HL-60 (cell line): ENCODE measurements around the gene NUDT16.
A peak's percentile ranks its signal among the peaks of the same experiment; 100 is the strongest.

Source experiments
- DNase-seq, 2 experiments: peaks; one replicate each; pipeline ENCODE4 v3.0.0-alpha.2; 2010 to 2020; ENCODE audit warnings: low read depth in 1 of 2, low spot score in 1 of 2
- H3K27ac ChIP-seq: fragments of 250-450 bp; sonication (Bioruptor Pico); replicated peaks from 2 replicates; pipeline ENCODE4 v1.5.1; 2020; ENCODE audit warnings: mild to moderate bottlenecking, moderate library complexity
- H3K27me3 ChIP-seq: fragments of 250-450 bp; sonication (Bioruptor Pico); 2 replicates; pipeline ENCODE4 v1.5.1; 2021; ENCODE audit warnings: mild to moderate bottlenecking, moderate library complexity; ENCODE audit not compliant: insufficient read depth, poor library complexity, severe bottlenecking
- H3K4me3 ChIP-seq: replicated peaks from 2 replicates; pipeline ENCODE4 v1.5.1; 2011; ENCODE audit warnings: mild to moderate bottlenecking, control low read depth, low read length; ENCODE audit not compliant: insufficient read depth
- CTCF ChIP-seq: IDR thresholded peaks from one replicate; pipeline ENCODE4 v1.5.1; 2011; ENCODE audit warnings: low read length, control low read depth, inconsistent platforms; ENCODE audit not compliant: insufficient read depth
- GABPA ChIP-seq: IDR thresholded peaks from 2 replicates; pipeline ENCODE4 v1.6.1; 2012; ENCODE audit warnings: low read depth
- POLR2AphosphoS5 ChIP-seq: IDR thresholded peaks from 2 replicates; pipeline ENCODE4 v1.6.1; 2012; ENCODE audit warnings: low read depth
- SPI1 ChIP-seq: IDR thresholded peaks from 2 replicates; pipeline ENCODE4 v1.6.1; 2012; ENCODE audit warnings: low read depth, mild to moderate bottlenecking, borderline replicate concordance
- long read RNA-seq: library from polyadenylated mRNA; unstranded; transcript quantifications from one replicate; pipeline ENCODE4 v2.0.0, GENCODE V29; 2020
- TF ChIP-seq, protein P1 (sequence below): IDR thresholded peaks from 2 replicates; pipeline ENCODE4 v1.6.1; 2012; ENCODE audit warnings: low read depth; ENCODE audit not compliant: insufficient replicate concordance

The NUDT16 gene
- long read RNA-seq, partial matches to known transcripts = 0 of 4 reads
- long read RNA-seq, other reads (novel, unspliced or antisense) = 4 of 4 reads

DNA sequence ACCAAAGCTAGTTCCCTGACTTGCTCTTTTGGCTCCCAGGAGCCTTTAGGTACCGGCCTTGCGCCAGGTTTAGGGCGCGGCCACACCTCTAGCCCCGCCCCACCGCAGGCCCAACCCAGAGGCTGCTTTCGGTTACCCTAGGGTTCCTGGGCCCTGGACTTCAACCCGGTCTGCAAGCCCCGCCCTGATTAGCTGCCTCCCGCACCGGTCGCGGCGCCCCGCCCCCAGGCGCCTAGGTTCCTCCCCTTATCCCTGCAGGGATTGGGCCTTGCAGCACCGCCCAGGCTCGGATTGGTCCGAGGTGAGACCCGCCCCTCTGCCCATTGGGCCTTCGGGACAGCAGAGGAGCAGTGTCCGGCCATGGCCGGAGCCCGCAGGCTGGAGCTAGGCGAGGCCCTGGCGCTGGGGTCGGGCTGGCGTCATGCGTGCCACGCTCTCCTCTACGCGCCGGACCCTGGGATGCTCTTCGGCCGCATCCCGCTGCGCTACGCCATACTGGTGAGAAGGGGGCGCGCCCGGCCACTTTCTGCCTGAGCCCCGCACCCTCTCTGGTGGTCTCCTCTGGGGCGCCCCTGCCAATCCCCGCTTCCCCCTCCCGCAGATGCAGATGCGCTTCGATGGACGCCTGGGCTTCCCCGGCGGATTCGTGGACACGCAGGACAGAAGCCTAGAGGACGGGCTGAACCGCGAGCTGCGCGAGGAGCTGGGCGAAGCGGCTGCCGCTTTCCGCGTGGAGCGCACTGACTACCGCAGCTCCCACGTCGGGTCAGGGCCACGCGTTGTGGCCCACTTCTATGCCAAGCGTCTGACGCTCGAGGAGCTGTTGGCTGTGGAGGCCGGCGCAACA is at the start of gene NUDT16:
Gene NUDT16, plus strand, starts transcription at position 330 of the 847 bp plus-strand sequence. Its CDS starts 31 bp downstream, at position 361.
- peak within 1 kb of the TSS; percentile 75 for H3K4me3 ChIP-seq
- H3K27ac ChIP-seq = peak within 1 kb of the TSS; percentile 51
- DNase-seq = peak; percentile 77 to 99
- TF ChIP-seq CTCF = no peak
- peak; percentile 14; the same call in 1 of the 2 replicates for TF ChIP-seq SPI1
- no peaks in the 10 kb centered on the region for H3K27me3 ChIP-seq

- no peak for TF ChIP-seq POLR2AphosphoS5
- no peak for TF ChIP-seq CTCF
- TF ChIP-seq, protein P1, sequence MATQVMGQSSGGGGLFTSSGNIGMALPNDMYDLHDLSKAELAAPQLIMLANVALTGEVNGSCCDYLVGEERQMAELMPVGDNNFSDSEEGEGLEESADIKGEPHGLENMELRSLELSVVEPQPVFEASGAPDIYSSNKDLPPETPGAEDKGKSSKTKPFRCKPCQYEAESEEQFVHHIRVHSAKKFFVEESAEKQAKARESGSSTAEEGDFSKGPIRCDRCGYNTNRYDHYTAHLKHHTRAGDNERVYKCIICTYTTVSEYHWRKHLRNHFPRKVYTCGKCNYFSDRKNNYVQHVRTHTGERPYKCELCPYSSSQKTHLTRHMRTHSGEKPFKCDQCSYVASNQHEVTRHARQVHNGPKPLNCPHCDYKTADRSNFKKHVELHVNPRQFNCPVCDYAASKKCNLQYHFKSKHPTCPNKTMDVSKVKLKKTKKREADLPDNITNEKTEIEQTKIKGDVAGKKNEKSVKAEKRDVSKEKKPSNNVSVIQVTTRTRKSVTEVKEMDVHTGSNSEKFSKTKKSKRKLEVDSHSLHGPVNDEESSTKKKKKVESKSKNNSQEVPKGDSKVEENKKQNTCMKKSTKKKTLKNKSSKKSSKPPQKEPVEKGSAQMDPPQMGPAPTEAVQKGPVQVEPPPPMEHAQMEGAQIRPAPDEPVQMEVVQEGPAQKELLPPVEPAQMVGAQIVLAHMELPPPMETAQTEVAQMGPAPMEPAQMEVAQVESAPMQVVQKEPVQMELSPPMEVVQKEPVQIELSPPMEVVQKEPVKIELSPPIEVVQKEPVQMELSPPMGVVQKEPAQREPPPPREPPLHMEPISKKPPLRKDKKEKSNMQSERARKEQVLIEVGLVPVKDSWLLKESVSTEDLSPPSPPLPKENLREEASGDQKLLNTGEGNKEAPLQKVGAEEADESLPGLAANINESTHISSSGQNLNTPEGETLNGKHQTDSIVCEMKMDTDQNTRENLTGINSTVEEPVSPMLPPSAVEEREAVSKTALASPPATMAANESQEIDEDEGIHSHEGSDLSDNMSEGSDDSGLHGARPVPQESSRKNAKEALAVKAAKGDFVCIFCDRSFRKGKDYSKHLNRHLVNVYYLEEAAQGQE = no peak
- no peak for TF ChIP-seq SPI1
- TF ChIP-seq GABPA = no peak
- no peak overlapping the region for H3K27ac ChIP-seq
- no peak for DNase-seq
- H3K27me3 ChIP-seq = no peaks in the 10 kb centered on the region
- H3K4me3 ChIP-seq = no peak overlapping the region
Measured at GRCh38 chr3:131338948-131339640, 42.5 kb upstream of the NUDT16 start.

- Histone ChIP-seq H3K4me3 (no peak overlapping the region), H3K27me3 (no peaks in the 10 kb centered on the region), H3K27ac (no peak overlapping the region)
- TF ChIP-seq CTCF (no peak), SPI1 (peak; percentile 31; the same call in 1 of the 2 replicates), GABPA (no peak), POLR2AphosphoS5 (no peak)
- TF ChIP-seq, protein P1 = no peak
- DNase-seq = no peak
Measured at GRCh38 chr3:131341761-131342160, 39.8 kb upstream of the NUDT16 start.
